K562 (cell line): ENCODE results near the gene HBM. TPM values are rescaled to one million over a fixed set of nuclear protein-coding genes. Genes with fewer than 3 reads are reported as not detected.

Experiments used
- ATAC-seq: fragments of 200-7000 bp; cut with Tn5 transposase; 3 replicates; pipeline ENCODE4 v1.9.1; 2020; ENCODE audit warnings: moderate library complexity
- BruUV-seq: library from RNA; stranded (reverse); fragments of 400-500 nt; replicated peaks from 2 replicates; lab custom pipeline; 2021; lab: Mats Ljungman, UMichigan
- CTCF ChIA-PET: fragments of 300-600 bp; formaldehyde crosslinking; extraction: SDS; loops from one replicate; lab custom pipeline; 2021; ENCODE audit warnings: low intra/inter-chr PET ratio; lab: Yijun Ruan, JAX
- POLR2A ChIA-PET: fragments of 300-600, 350-650 bp; sonication (Branson Sonifier 250); formaldehyde crosslinking; extraction: SDS; loops from one replicate; lab custom pipeline; 2021; ENCODE audit warnings: antibody characterized with exemption, inconsistent platforms; lab: Yijun Ruan, JAX
- DNase-seq, 4 experiments: peaks; one replicate each; pipeline versions ENCODE4 v3.0.0 to v3.0.0-alpha.2; 2011 to 2018; ENCODE audit warnings: low spot score in 3 of 4, mixed read lengths in 3 of 4; ENCODE audit errors: extremely low read depth in 1 of 4
- FAIRE-seq: peaks from 2 replicates; lab custom pipeline; 2011; peaks lifted over from hg19 to GRCh38; lab: Jason Lieb, UNC
- H2AFZ ChIP-seq: 2 replicates; pipeline ENCODE4 v1.6.0; 2011; ENCODE audit warnings: low read depth, low read length, control low read depth, inconsistent platforms
- H3K27ac ChIP-seq: fragments of 200-600 bp; 3 replicates; pipeline ENCODE4 v1.8.0; 2011; ENCODE audit warnings: low read depth, mild to moderate bottlenecking, control low read depth, inconsistent platforms, low read length, moderate library complexity, mixed read lengths; ENCODE audit errors: extremely low read depth
- H3K27me3 ChIP-seq, 2 experiments: fragments of 300-600 bp in 1 of 2; 2 replicates in 1 of 2; 3 replicates in 1 of 2; pipeline versions ENCODE4 v1.6.0 to v1.8.0; 2011; ENCODE audit warnings: inconsistent platforms in 2 of 2, low read length in 2 of 2, mild to moderate bottlenecking in 1 of 2, mixed read lengths in 1 of 2, moderate library complexity in 1 of 2; ENCODE audit not compliant: control insufficient read depth in 2 of 2, insufficient read depth in 2 of 2
- H3K36me3 ChIP-seq: fragments of 300-600 bp; 3 replicates; pipeline ENCODE4 v1.8.0; 2011; ENCODE audit warnings: mild to moderate bottlenecking, low read length, inconsistent platforms; ENCODE audit not compliant: control insufficient read depth, insufficient read depth
- H3K4me1 ChIP-seq, 2 experiments: fragments of 200-600 bp in 1 of 2; replicated peaks in 1 of 2; 2 replicates in 1 of 2; 3 replicates in 1 of 2; pipeline versions ENCODE4 v1.5.1 to v1.8.0; 2011; ENCODE audit warnings: inconsistent platforms in 2 of 2, low read length in 2 of 2, mild to moderate bottlenecking in 1 of 2, mixed read lengths in 1 of 2, moderate library complexity in 1 of 2; ENCODE audit not compliant: control insufficient read depth in 2 of 2, insufficient read depth in 2 of 2
- H3K4me2 ChIP-seq: 2 replicates; pipeline ENCODE4 v1.6.1; 2011; ENCODE audit warnings: low read length, control low read depth, inconsistent platforms, mixed read lengths; ENCODE audit not compliant: insufficient read depth
- H3K4me3 ChIP-seq: fragments of 200-600 bp; sonication (generic), shearing (Covaris generic); 2 replicates; pipeline ENCODE4 v1.5.1; 2016; ENCODE audit warnings: control low read depth, inconsistent platforms
- H3K79me2 ChIP-seq: fragments of 200-600 bp; 3 replicates; pipeline ENCODE4 v1.8.0; 2011; ENCODE audit warnings: low read length, inconsistent platforms; ENCODE audit not compliant: control insufficient read depth, insufficient read depth
- H3K9ac ChIP-seq, 2 experiments: 2 replicates each; pipeline versions ENCODE4 v1.6.0 to v1.6.1; 2011; ENCODE audit warnings: low read depth in 2 of 2, low read length in 2 of 2, control low read depth in 1 of 2, inconsistent platforms in 1 of 2, mild to moderate bottlenecking in 1 of 2, mixed read lengths in 1 of 2; ENCODE audit not compliant: insufficient read depth in 1 of 2
- H3K9me1 ChIP-seq: one replicate; pipeline ENCODE4 v1.6.0; 2011; ENCODE audit warnings: inconsistent platforms, mild to moderate bottlenecking, low read length, moderate library complexity; ENCODE audit not compliant: control insufficient read depth, insufficient read depth
- H3K9me3 ChIP-seq: replicated peaks from 2 replicates; pipeline ENCODE4 v1.5.1; 2011; ENCODE audit warnings: low read depth, low read length, inconsistent platforms; ENCODE audit not compliant: control insufficient read depth, insufficient read depth
- H4K20me1 ChIP-seq: replicated peaks from 2 replicates; pipeline ENCODE4 v1.6.1; 2011; ENCODE audit warnings: low read length, inconsistent platforms, mixed read lengths; ENCODE audit not compliant: control insufficient read depth, insufficient read depth
- CHCHD3 ChIP-seq: fragments of 250-450 bp; sonication (Bioruptor Pico); IDR thresholded peaks from 2 replicates; pipeline ENCODE4 v2.1.2; 2022; ENCODE audit warnings: mild to moderate bottlenecking
- HDAC1 ChIP-seq, 2 experiments: fragments of 450-650 bp; IDR thresholded peaks; 2 replicates each; pipeline ENCODE4 v1.6.1; 2016 to 2017; ENCODE audit warnings: inconsistent platforms in 1 of 2, mild to moderate bottlenecking in 1 of 2, moderate library complexity in 1 of 2
- HNRNPH1 ChIP-seq: fragments of 200-400 bp; formaldehyde crosslinking; optimal IDR thresholded peaks from 2 replicates; pipeline ENCODE3; 2017; ENCODE audit warnings: low read depth, mild to moderate bottlenecking, low read length, moderate library complexity
- HOXB6 ChIP-seq: fragments of 250-450 bp; sonication (Bioruptor Pico); IDR thresholded peaks from 2 replicates; pipeline ENCODE4 v1.5.1; 2022; ENCODE audit warnings: mild to moderate bottlenecking, borderline replicate concordance
- LCOR ChIP-seq: sonication (generic); formaldehyde crosslinking; IDR thresholded peaks from 2 replicates; pipeline ENCODE4 v1.8.0; 2022; ENCODE audit warnings: mild to moderate bottlenecking, missing genetic modification reagents
- RBM34 ChIP-seq: fragments of 200-400 bp; formaldehyde crosslinking; IDR thresholded peaks from 2 replicates; pipeline ENCODE4 v1.6.1; 2018; ENCODE audit warnings: low read length, borderline replicate concordance; ENCODE audit not compliant: insufficient read depth
- REST ChIP-seq, 2 experiments: fragments of 450-650 bp; formaldehyde crosslinking in 1 of 2; IDR thresholded peaks; 2 replicates each; pipeline versions ENCODE4 v1.4.0 to v1.6.1; 2014 to 2020; ENCODE audit warnings: mild to moderate bottlenecking in 2 of 2, borderline replicate concordance in 1 of 2, low read depth in 1 of 2
- SAFB2 ChIP-seq: fragments of 200-400 bp; formaldehyde crosslinking; IDR thresholded peaks from 2 replicates; pipeline ENCODE4 v1.6.1; 2018; ENCODE audit warnings: borderline replicate concordance, low read length, low read depth, moderate library complexity; ENCODE audit not compliant: severe bottlenecking
- TCF15 ChIP-seq: fragments of 250-450 bp; sonication (Bioruptor Pico); IDR thresholded peaks from 2 replicates; pipeline ENCODE4 v1.8.0; 2022; ENCODE audit warnings: moderate library complexity, mild to moderate bottlenecking, inconsistent platforms
- TCF7 ChIP-seq: sonication (generic); IDR thresholded peaks from 2 replicates; pipeline ENCODE4 v1.6.1; 2016; ENCODE audit warnings: antibody characterized with exemption, borderline replicate concordance
- ZNF134 ChIP-seq: fragments of 250-450 bp; sonication (Bioruptor Pico); conservative IDR thresholded peaks from 2 replicates; pipeline ENCODE4 v1.4.0; 2020
- WGBS: fragments of 100-300 bp; shearing (Covaris generic); methylation state at CpG from one replicate; pipeline ENCODE4 v1.1.6; 2016; ENCODE audit warnings: low coverage, mixed read lengths; ENCODE audit not compliant: insufficient coverage; ENCODE audit errors: missing lambda C conversion rate; 5-methylcytosine and 5-hydroxymethylcytosine counted together
- in situ Hi-C: fragments of 300-500 bp; cut with MboI; formaldehyde crosslinking; loops from 4 replicates; pipeline ENCODE4 v1.15.0; 2018; ENCODE audit warnings: inconsistent platforms, mixed read lengths
- intact Hi-C: fragments of 100-400 bp; cut with micrococcal nuclease; formaldehyde crosslinking; loops from 2 replicates; pipeline ENCODE4 v1.14.2; 2022
- polyA plus RNA-seq, 8 experiments: library from polyadenylated mRNA; depleted of rRNA in 4 of 8; stranded (reverse) in 5 of 8; unstranded in 3 of 8; fragments of >200 nt; fragmentation: Nextera tagmentation in 2 of 8; fragmentation: Illumina TruSeq in 1 of 8; extraction: Ambion mirVana in 2 of 8; extraction: Trizol in 1 of 8; gene quantifications; 2 replicates each; pipeline versions ENCODE4 v1.2.1 to v1.2.3, GENCODE V29; 2011 to 2014; ENCODE audit warnings: inconsistent platforms in 1 of 8, missing spikeins in 1 of 8
- total RNA-seq, 7 experiments: library from RNA; depleted of rRNA in 6 of 7; stranded (reverse); fragments of >200 nt in 6 of 7; fragmentation: Illumina TruSeq in 2 of 7; extraction: Trizol in 2 of 7; gene quantifications; 2 replicates each; pipeline versions ENCODE4 v1.2.1 to v1.2.3, GENCODE V29; 2011 to 2021; ENCODE audit warnings: low replicate concordance in 1 of 7

Gene HBM
- total and polyA plus RNA-seq, 9 of the 15 experiments (the other 6 are each of a cell fraction or from before 2014, with no cell fraction given) = not detected

- intact Hi-C loops = no loop called here
- CTCF ChIA-PET = no interaction called here
- Histone ChIP-seq H3K4me3 (no peak overlapping the region), H3K27ac (no peak overlapping the region), H3K36me3 (peaks cover 49% of the 10 kb centered on the region), H3K27me3 (no peaks in the 10 kb centered on the region), H3K9me1 (no peaks in the 10 kb centered on the region), H4K20me1 (no peaks in the 10 kb centered on the region), H2AFZ (no peak overlapping the region), H3K9ac (no peak overlapping the region; a peak in 1 of 4 replicates), H3K4me1 (peaks cover 52 to 65% of the 10 kb centered on the region in 2 experiments), H3K79me2 (peaks cover 42% of the 10 kb centered on the region), H3K4me2 (no peak overlapping the region), H3K9me3 (no peaks in the 10 kb centered on the region)
- TF ChIP-seq LCOR (CRISPR knock-in tag) = no peak
- TF ChIP-seq SAFB2 = no peak
- TF ChIP-seq TCF15 = no peak
- TF ChIP-seq HNRNPH1 = no peak
- no peak for TF ChIP-seq RBM34
- no peak for TF ChIP-seq TCF7
- no peak for TF ChIP-seq HDAC1 (IDR thresholded peaks at IDR 0.05)
- TF ChIP-seq HOXB6 (CRISPR knock-in tag) = no peak
- no peak for TF ChIP-seq REST (IDR thresholded peaks at IDR 0.05; ENCODE audit: borderline replicate concordance)
- TF ChIP-seq REST (CRISPR knock-in tag; IDR thresholded peaks at IDR 0.05; ENCODE audit: low read depth) = no peak
- TF ChIP-seq ZNF134 (CRISPR knock-in tag) = no peak
- TF ChIP-seq CHCHD3 = no peak
- WGBS = 82% methylated on average over 1 of the region's 1 CpG
- DNase-seq (no peak), ATAC-seq (no peak), FAIRE-seq (no peak)
- no TSS peak for BruUV-seq
- POLR2A ChIA-PET = interaction anchor here (0.6 to 1.4 kb wide), 5 partner anchors 8 to 15 kb away, joined by 3 to 5 read pairs (median 4); no protein-coding TSS in a partner anchor
- in situ Hi-C loops = no loop called here
Measured at GRCh38 chr16:122361-122760, 43.4 kb upstream of the HBM start.
